Hepatocyte (in vitro differentiated cells): ENCODE data around the gene CRYGS. TPM values are rescaled to one million over a fixed set of nuclear protein-coding genes. Genes with fewer than 3 reads are reported as not detected.

Experiments used
- DNase-seq: peaks from one replicate; pipeline ENCODE4 v3.0.0-alpha.2; 2016; ENCODE audit warnings: low spot score
- H2AFZ ChIP-seq: fragments of 200-600 bp; sonication (generic); 2 replicates; pipeline ENCODE4 v1.6.0; 2016; ENCODE audit warnings: antibody characterized with exemption, mild to moderate bottlenecking
- H3K27ac ChIP-seq: fragments of 200-600 bp; sonication (generic); 2 replicates; pipeline ENCODE4 v1.5.1; 2016; ENCODE audit warnings: mild to moderate bottlenecking
- H3K27me3 ChIP-seq: fragments of 200-600 bp; sonication (generic); 2 replicates; pipeline ENCODE4 v1.6.1; 2016
- H3K36me3 ChIP-seq: fragments of 200-600 bp; sonication (generic); replicated peaks from 2 replicates; pipeline ENCODE4 v1.5.1; 2016; ENCODE audit warnings: low read depth; ENCODE audit not compliant: insufficient read depth
- H3K4me1 ChIP-seq: fragments of 200-600 bp; sonication (generic); 2 replicates; pipeline ENCODE4 v1.5.1; 2016; ENCODE audit warnings: mild to moderate bottlenecking, moderate library complexity; ENCODE audit not compliant: insufficient read depth
- H3K4me2 ChIP-seq: fragments of 200-600 bp; sonication (generic); 2 replicates; pipeline ENCODE4 v1.6.0; 2016
- H3K4me3 ChIP-seq: fragments of 200-600 bp; sonication (generic); 2 replicates; pipeline ENCODE4 v1.5.1; 2016; ENCODE audit warnings: mild to moderate bottlenecking
- H3K79me2 ChIP-seq: fragments of 200-600 bp; sonication (generic); 2 replicates; pipeline ENCODE4 v1.6.0; 2017; ENCODE audit warnings: mild to moderate bottlenecking
- H3K9me2 ChIP-seq: fragments of 200-600 bp; sonication (generic); replicated peaks from 2 replicates; pipeline ENCODE4 v1.6.0; 2017; ENCODE audit warnings: mild to moderate bottlenecking; ENCODE audit not compliant: insufficient read depth
- H3K9me3 ChIP-seq: fragments of 200-600 bp; sonication (generic); 2 replicates; pipeline ENCODE4 v1.5.1; 2016; ENCODE audit warnings: low read depth, mild to moderate bottlenecking
- H4K20me1 ChIP-seq: fragments of 200-600 bp; sonication (generic); 2 replicates; pipeline ENCODE4 v1.6.0; 2016; ENCODE audit warnings: mild to moderate bottlenecking; ENCODE audit not compliant: insufficient read depth, poor library complexity, severe bottlenecking
- EZH2 ChIP-seq: fragments of 200-600 bp; sonication (generic); IDR thresholded peaks from 2 replicates; pipeline ENCODE4 v1.6.1; 2016; ENCODE audit warnings: antibody characterized with exemption, mild to moderate bottlenecking, borderline replicate concordance
- EZH2phosphoT487 ChIP-seq: fragments of 200-600 bp; sonication (generic); IDR thresholded peaks from one replicate; pipeline ENCODE4 v1.6.1; 2018; ENCODE audit warnings: antibody characterized with exemption, mild to moderate bottlenecking, low read depth, moderate library complexity; ENCODE audit not compliant: unreplicated experiment, severe bottlenecking
- WGBS: methylation state at CpG from one replicate; pipeline ENCODE4 v1.1.6; 2016; ENCODE audit warnings: low lambda C conversion rate; ENCODE audit errors: missing lambda C conversion rate; 5-methylcytosine and 5-hydroxymethylcytosine counted together
- polyA plus RNA-seq: library from polyadenylated mRNA; unstranded; fragments of >200 nt; fragmentation: Nextera tagmentation; extraction: Ambion mirVana; gene quantifications from 2 replicates; pipeline ENCODE4 v1.2.1, GENCODE V29; 2016
- total RNA-seq: library from RNA; depleted of rRNA; stranded (reverse); fragments of >200 nt; gene quantifications from 2 replicates; pipeline ENCODE4 v1.2.3, GENCODE V29; 2014
- TF ChIP-seq, protein P1 (sequence below): fragments of 200-600 bp; sonication (generic); IDR thresholded peaks from 2 replicates; pipeline ENCODE4 v1.5.1; 2016; ENCODE audit warnings: antibody characterized with exemption, mild to moderate bottlenecking; ENCODE audit not compliant: poor library complexity

CRYGS gene
- total and polyA plus RNA-seq, 2 experiments from 2014 or later, result 0.89 to 1.9 TPM

- no peak for DNase-seq
- Histone ChIP-seq H3K9me3 (no peaks in the 10 kb centered on the region), H3K4me1 (no peaks in the 10 kb centered on the region), H3K4me2 (no peak overlapping the region), H3K27me3 (peaks cover 9% of the 10 kb centered on the region), H3K36me3 (no peaks in the 10 kb centered on the region), H2AFZ (no peak overlapping the region), H3K4me3 (no peak overlapping the region), H3K27ac (no peak overlapping the region), H3K79me2 (no peaks in the 10 kb centered on the region), H4K20me1 (no peaks in the 10 kb centered on the region), H3K9me2 (no peaks in the 10 kb centered on the region)
- WGBS, result 80% methylated on average over 4 of the region's 4 CpGs
- no peak for TF ChIP-seq EZH2phosphoT487
- TF ChIP-seq, protein P1, sequence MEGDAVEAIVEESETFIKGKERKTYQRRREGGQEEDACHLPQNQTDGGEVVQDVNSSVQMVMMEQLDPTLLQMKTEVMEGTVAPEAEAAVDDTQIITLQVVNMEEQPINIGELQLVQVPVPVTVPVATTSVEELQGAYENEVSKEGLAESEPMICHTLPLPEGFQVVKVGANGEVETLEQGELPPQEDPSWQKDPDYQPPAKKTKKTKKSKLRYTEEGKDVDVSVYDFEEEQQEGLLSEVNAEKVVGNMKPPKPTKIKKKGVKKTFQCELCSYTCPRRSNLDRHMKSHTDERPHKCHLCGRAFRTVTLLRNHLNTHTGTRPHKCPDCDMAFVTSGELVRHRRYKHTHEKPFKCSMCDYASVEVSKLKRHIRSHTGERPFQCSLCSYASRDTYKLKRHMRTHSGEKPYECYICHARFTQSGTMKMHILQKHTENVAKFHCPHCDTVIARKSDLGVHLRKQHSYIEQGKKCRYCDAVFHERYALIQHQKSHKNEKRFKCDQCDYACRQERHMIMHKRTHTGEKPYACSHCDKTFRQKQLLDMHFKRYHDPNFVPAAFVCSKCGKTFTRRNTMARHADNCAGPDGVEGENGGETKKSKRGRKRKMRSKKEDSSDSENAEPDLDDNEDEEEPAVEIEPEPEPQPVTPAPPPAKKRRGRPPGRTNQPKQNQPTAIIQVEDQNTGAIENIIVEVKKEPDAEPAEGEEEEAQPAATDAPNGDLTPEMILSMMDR, result no peak
Observed at GRCh38 chr3:186515125-186515524, 29.1 kb downstream of the CRYGS start.

DNA sequence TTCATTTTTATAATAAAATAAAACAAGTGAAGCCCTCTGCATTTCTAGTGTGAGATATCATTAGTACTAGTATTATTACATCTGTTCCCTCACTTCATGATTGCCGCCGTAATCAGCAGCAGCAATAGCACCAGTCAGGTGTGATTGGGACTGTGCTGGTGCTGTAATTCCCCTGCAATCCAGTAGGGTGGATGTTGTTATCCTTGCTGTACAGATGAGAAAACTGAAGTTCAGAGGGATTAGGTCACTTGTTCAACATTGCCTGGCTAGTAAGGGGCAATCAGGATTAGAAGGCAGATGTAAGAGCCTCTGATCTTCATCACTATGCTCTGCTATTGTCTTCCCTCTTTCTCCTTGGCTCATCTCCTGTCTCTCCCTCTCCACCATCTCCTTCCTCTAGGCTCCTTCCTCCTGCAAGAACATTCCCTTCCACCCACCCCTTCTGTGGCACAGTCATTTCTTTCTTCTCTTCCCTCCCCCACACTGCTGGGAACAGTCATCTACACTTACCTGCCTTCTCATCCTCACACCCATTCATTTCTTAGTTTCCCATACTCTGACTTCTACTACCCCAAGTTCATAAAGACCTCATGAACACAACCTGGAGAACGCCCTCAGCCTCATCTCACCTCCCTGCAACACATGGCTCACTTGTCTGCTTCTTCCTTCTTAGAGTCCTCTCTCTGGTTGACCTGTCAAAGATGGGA, 29.7 kb downstream of the CRYGS start:
- TF ChIP-seq, protein P1, result no peak
- TF ChIP-seq EZH2phosphoT487 (no peak), EZH2 (no peak)
- H3K27ac ChIP-seq, result no peak overlapping the region
- no peak for DNase-seq
- H3K9me3 ChIP-seq, result no peaks in the 10 kb centered on the region
- no peaks in the 10 kb centered on the region for H3K4me1 ChIP-seq
- no peak overlapping the region for H3K4me3 ChIP-seq
- 84% methylated on average over 3 of the region's 3 CpGs for WGBS
- H4K20me1 ChIP-seq, result no peaks in the 10 kb centered on the region
- H3K9me2 ChIP-seq, result no peaks in the 10 kb centered on the region
- H3K36me3 ChIP-seq, result no peaks in the 10 kb centered on the region
- H3K79me2 ChIP-seq, result no peaks in the 10 kb centered on the region
- no peak overlapping the region for H3K4me2 ChIP-seq
- no peak overlapping the region for H2AFZ ChIP-seq
- peaks cover 9% of the 10 kb centered on the region for H3K27me3 ChIP-seq

GRCh38 chr3:186513386-186513785, 30.8 kb downstream of the CRYGS start:
- DNase-seq, result no peak
- no peaks in the 10 kb centered on the region for H3K9me3 ChIP-seq

More at GRCh38 chr3:186513386-186513785, 30.8 kb downstream of the CRYGS start:
- H3K27me3 ChIP-seq, result peaks cover 9% of the 10 kb centered on the region
- H3K4me2 ChIP-seq, result no peak overlapping the region
- no peak for TF ChIP-seq EZH2phosphoT487
- TF ChIP-seq, protein P1, result no peak
- TF ChIP-seq EZH2, result no peak
- H3K9me2 ChIP-seq, result no peaks in the 10 kb centered on the region
- H3K79me2 ChIP-seq, result no peaks in the 10 kb centered on the region
- H3K4me1 ChIP-seq, result no peaks in the 10 kb centered on the region
- no peak overlapping the region for H2AFZ ChIP-seq
- H3K4me3 ChIP-seq, result no peak overlapping the region
- H3K36me3 ChIP-seq, result no peaks in the 10 kb centered on the region
- WGBS, result 77% methylated on average over 5 of the region's 5 CpGs
- H4K20me1 ChIP-seq, result no peaks in the 10 kb centered on the region
- no peak overlapping the region for H3K27ac ChIP-seq
